HepG2 (cell line): ENCODE data around the gene CARHSP1. TPM values are rescaled to one million over a fixed set of nuclear protein-coding genes. Genes with fewer than 3 reads are reported as not detected.
A peak's percentile ranks its signal among the peaks of the same experiment; 100 is the strongest.

Experiments
- CHD4 ChIP-seq: fragments of 200-600 bp; sonication (generic); IDR thresholded peaks from 2 replicates; pipeline ENCODE4 v1.7.0; 2017; ENCODE audit warnings: mild to moderate bottlenecking, low read length, borderline replicate concordance
- FOXP1 ChIP-seq, 2 experiments: fragments of 450-650 bp in 1 of 2; IDR thresholded peaks; 2 replicates each; pipeline ENCODE4 v1.6.1; 2017 to 2018; ENCODE audit warnings: antibody characterized with exemption in 1 of 2
- HCFC1 ChIP-seq: fragments of 150-350 bp; IDR thresholded peaks from 2 replicates; pipeline ENCODE4 v1.6.1; 2014; ENCODE audit warnings: low read depth, low read length
- HNF1A ChIP-seq, 2 experiments: sonication (generic) in 1 of 2; formaldehyde crosslinking in 1 of 2; IDR thresholded peaks; 2 replicates each; pipeline versions ENCODE4 v1.4.0 to v1.6.1; 2016 to 2020; ENCODE audit warnings: borderline replicate concordance in 1 of 2, low read depth in 1 of 2, mild to moderate bottlenecking in 1 of 2, missing genetic modification reagents in 1 of 2
- KDM5A ChIP-seq: fragments of 200-600 bp; sonication (generic); IDR thresholded peaks from 2 replicates; pipeline ENCODE4 v1.7.0; 2018; ENCODE audit warnings: antibody characterized with exemption, mild to moderate bottlenecking, low read length, borderline replicate concordance
- MTA1 ChIP-seq: sonication (generic); formaldehyde crosslinking; IDR thresholded peaks from 2 replicates; pipeline ENCODE4 v1.4.0; 2020; ENCODE audit warnings: missing genetic modification reagents, mild to moderate bottlenecking, borderline replicate concordance
- MTA3 ChIP-seq: sonication (generic); formaldehyde crosslinking; IDR thresholded peaks from 2 replicates; pipeline ENCODE4 v1.4.0; 2020; ENCODE audit warnings: missing genetic modification reagents
- MXD4 ChIP-seq: IDR thresholded peaks from 2 replicates; pipeline ENCODE4 v1.6.1; 2016; ENCODE audit warnings: mild to moderate bottlenecking, missing biosample characterization, missing genetic modification reagents
- NFE2L2 ChIP-seq: fragments of 150-350 bp; IDR thresholded peaks from 2 replicates; pipeline ENCODE4 v1.6.1; 2014; ENCODE audit warnings: low read length
- PHF5A ChIP-seq: IDR thresholded peaks from one replicate; pipeline ENCODE4 v1.6.1; 2018; ENCODE audit warnings: low read depth, missing genetic modification reagents; ENCODE audit not compliant: unreplicated experiment
- RFXAP ChIP-seq: sonication (generic); formaldehyde crosslinking; IDR thresholded peaks from 2 replicates; pipeline ENCODE4 v1.4.0; 2020; ENCODE audit warnings: missing genetic modification reagents, borderline replicate concordance
- SNAPC4 ChIP-seq: sonication (generic); formaldehyde crosslinking; IDR thresholded peaks from 2 replicates; pipeline ENCODE4 v1.4.0; 2020; ENCODE audit warnings: mild to moderate bottlenecking, missing genetic modification reagents
- SP140L ChIP-seq: sonication (generic); formaldehyde crosslinking; IDR thresholded peaks from 2 replicates; pipeline ENCODE4 v1.4.0; 2020; ENCODE audit warnings: missing genetic modification reagents, borderline replicate concordance
- SP4 ChIP-seq: sonication (generic); formaldehyde crosslinking; IDR thresholded peaks from 2 replicates; pipeline ENCODE4 v1.8.1; 2023; ENCODE audit warnings: mild to moderate bottlenecking, missing genetic modification reagents
- U2AF1 ChIP-seq: fragments of 200-400 bp; formaldehyde crosslinking; optimal IDR thresholded peaks from 2 replicates; pipeline ENCODE3; 2017; ENCODE audit warnings: mild to moderate bottlenecking, low read depth, low read length
- ZMAT5 ChIP-seq: sonication (generic); formaldehyde crosslinking; IDR thresholded peaks from 2 replicates; pipeline ENCODE4 v1.5.0; 2020; ENCODE audit warnings: mild to moderate bottlenecking, low read depth, missing genetic modification reagents, borderline replicate concordance
- ZNF629 ChIP-seq: sonication (generic); formaldehyde crosslinking; conservative IDR thresholded peaks from 2 replicates; pipeline ENCODE4 v1.5.0; 2020; ENCODE audit warnings: missing genetic modification reagents
- ZNF790 ChIP-seq: sonication (generic); formaldehyde crosslinking; IDR thresholded peaks from 2 replicates; pipeline ENCODE4 v1.8.0; 2022; ENCODE audit warnings: missing genetic modification reagents, mild to moderate bottlenecking, borderline replicate concordance
- ZNF83 ChIP-seq: sonication (generic); formaldehyde crosslinking; IDR thresholded peaks from 2 replicates; pipeline ENCODE4 v1.4.0; 2020; ENCODE audit warnings: missing genetic modification reagents, mild to moderate bottlenecking, borderline replicate concordance
- polyA plus RNA-seq, 8 experiments: library from polyadenylated mRNA; depleted of rRNA in 3 of 8; stranded (reverse) in 7 of 8; unstranded in 1 of 8; fragments of >200 nt; fragmentation: Illumina TruSeq in 4 of 8; extraction: Trizol in 4 of 8; gene quantifications; 2 replicates each; pipeline versions ENCODE4 v1.2.1 to v1.2.3, GENCODE V29; 2011 to 2016; ENCODE audit warnings: low read depth in 4 of 8, missing spikeins in 1 of 8, mixed read lengths in 1 of 8; ENCODE audit not compliant: insufficient read depth in 1 of 8
- total RNA-seq, 5 experiments: library from RNA; depleted of rRNA; stranded (reverse); fragments of >200 nt; fragmentation: Illumina TruSeq; extraction: Trizol; gene quantifications; 2 replicates each; pipeline ENCODE4 v1.2.3, GENCODE V29; 2016; ENCODE audit warnings: low read depth in 1 of 5

The CARHSP1 gene
- total and polyA plus RNA-seq, 2 of the 13 experiments (the other 11 are each of a cell fraction or from before 2014, with no cell fraction given) = 173 to 345 TPM

- TF ChIP-seq NFE2L2 (no peak), HCFC1 (peak; percentile 4; the same call in 1 of the 2 replicates), MTA3 (CRISPR knock-in tag) (no peak), ZNF790 (CRISPR knock-in tag) (peak; percentile 36; the same call in 1 of the 2 replicates), SP4 (CRISPR knock-in tag) (peak; percentile 94), FOXP1 (IDR thresholded peaks at IDR 0.05) (peak; percentile 96), FOXP1 (CRISPR knock-in tag; IDR thresholded peaks at IDR 0.05) (peak; percentile 99), PHF5A (CRISPR knock-in tag) (peak; percentile 95), KDM5A (no peak; the same call in 1 of the 2 replicates), ZNF83 (peak; percentile 30; the same call in 1 of the 2 replicates), ZNF629 (CRISPR knock-in tag) (peak; percentile 82), U2AF1 (peak; percentile 92), SNAPC4 (CRISPR knock-in tag) (peak; percentile 97), MXD4 (CRISPR knock-in tag) (peak; percentile 90), CHD4 (no peak; the same call in 1 of the 2 replicates), RFXAP (CRISPR knock-in tag) (peak; percentile 97), HNF1A (IDR thresholded peaks at IDR 0.05; ENCODE audit: low read depth) (peak; percentile 58), HNF1A (CRISPR knock-in tag; IDR thresholded peaks at IDR 0.05; ENCODE audit: borderline replicate concordance) (peak; percentile 97), MTA1 (peak; percentile 100), SP140L (CRISPR knock-in tag) (0 out of 2 replicates have a peak, but pooled peaks have one; percentile 33), ZMAT5 (CRISPR knock-in tag) (no peak; the same call in 1 of the 2 replicates)
Measured at GRCh38 chr16:8863594-8864424, 5.0 kb downstream of the CARHSP1 start (continued).
